Measurements from ENCODE around the gene ICAM2. TPM values are rescaled to one million over a fixed set of nuclear protein-coding genes. Genes with fewer than 3 reads are reported as not detected.

ICAM2 gene
- total RNA-seq, 1 experiment from 2014 or later = 0.33 TPM

GRCh38 chr17:64024781-64025731, 4.6 kb upstream of the ICAM2 start:
- Mint-ChIP-seq H3K9me3 (no peaks in the 10 kb centered on the region), H3K36me3 (no peaks in the 10 kb centered on the region), H3K27me3 (ENCODE audit: low read depth) (peaks cover 13% of the 10 kb centered on the region), H3K27ac (no peak overlapping the region), H3K4me3 (no peak overlapping the region), H3K4me1 (peaks cover 5% of the 10 kb centered on the region)
- no peak for ATAC-seq
- TF ChIP-seq, protein P1, sequence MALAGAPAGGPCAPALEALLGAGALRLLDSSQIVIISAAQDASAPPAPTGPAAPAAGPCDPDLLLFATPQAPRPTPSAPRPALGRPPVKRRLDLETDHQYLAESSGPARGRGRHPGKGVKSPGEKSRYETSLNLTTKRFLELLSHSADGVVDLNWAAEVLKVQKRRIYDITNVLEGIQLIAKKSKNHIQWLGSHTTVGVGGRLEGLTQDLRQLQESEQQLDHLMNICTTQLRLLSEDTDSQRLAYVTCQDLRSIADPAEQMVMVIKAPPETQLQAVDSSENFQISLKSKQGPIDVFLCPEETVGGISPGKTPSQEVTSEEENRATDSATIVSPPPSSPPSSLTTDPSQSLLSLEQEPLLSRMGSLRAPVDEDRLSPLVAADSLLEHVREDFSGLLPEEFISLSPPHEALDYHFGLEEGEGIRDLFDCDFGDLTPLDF (CRISPR knock-in tag; IDR thresholded peaks at IDR 0.05) = no peak
- TF ChIP-seq ATF1 (CRISPR knock-in tag; IDR thresholded peaks at IDR 0.05) (no peak), FOXK1 (CRISPR knock-in tag; IDR thresholded peaks at IDR 0.05) (no peak)
- POLR2A ChIA-PET = interaction anchor here (1.1 to 1.2 kb wide), 2 partner anchors 105 to 108 kb away, joined by 4 read pairs; partner anchors contain the start of gene ERN1
- DNase-seq (ENCODE audit: low spot score) = no peak
- CTCF ChIA-PET = interaction anchor here (0.5 to 9.4 kb wide), 62 partner anchors 8 to 779 kb away, joined by 3 to 380 read pairs (median 5); partner anchors contain the start of genes CD79B, CSHL1, ERN1 and GH1

- Mint-ChIP-seq H3K4me1 (peaks cover 8% of the 10 kb centered on the region), H3K9me3 (no peaks in the 10 kb centered on the region), H3K4me3 (no peak overlapping the region), H3K27me3 (ENCODE audit: low read depth) (peaks cover 13% of the 10 kb centered on the region), H3K27ac (no peak overlapping the region), H3K36me3 (no peaks in the 10 kb centered on the region)
- ChIA-PET POLR2A (no interaction called here), CTCF (interaction anchor here (0.9 to 9.4 kb wide), 9 partner anchors 12 to 112 kb away, joined by 5 to 380 read pairs (median 30); partner anchors contain the start of genes CSHL1, ERN1 and GH1)
- no peak for DNase-seq (ENCODE audit: low spot score)
- TF ChIP-seq, protein P2, sequence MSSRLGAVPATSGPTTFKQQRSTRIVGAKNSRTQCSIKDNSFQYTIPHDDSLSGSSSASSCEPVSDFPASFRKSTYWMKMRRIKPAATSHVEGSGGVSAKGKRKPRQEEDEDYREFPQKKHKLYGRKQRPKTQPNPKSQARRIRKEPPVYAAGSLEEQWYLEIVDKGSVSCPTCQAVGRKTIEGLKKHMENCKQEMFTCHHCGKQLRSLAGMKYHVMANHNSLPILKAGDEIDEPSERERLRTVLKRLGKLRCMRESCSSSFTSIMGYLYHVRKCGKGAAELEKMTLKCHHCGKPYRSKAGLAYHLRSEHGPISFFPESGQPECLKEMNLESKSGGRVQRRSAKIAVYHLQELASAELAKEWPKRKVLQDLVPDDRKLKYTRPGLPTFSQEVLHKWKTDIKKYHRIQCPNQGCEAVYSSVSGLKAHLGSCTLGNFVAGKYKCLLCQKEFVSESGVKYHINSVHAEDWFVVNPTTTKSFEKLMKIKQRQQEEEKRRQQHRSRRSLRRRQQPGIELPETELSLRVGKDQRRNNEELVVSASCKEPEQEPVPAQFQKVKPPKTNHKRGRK (CRISPR knock-in tag; IDR thresholded peaks at IDR 0.05; ENCODE audit: borderline replicate concordance) = no peak
- TF ChIP-seq SP1 (CRISPR knock-in tag; conservative IDR thresholded peaks at IDR 0.05) = no peak
- TF ChIP-seq, protein P3, sequence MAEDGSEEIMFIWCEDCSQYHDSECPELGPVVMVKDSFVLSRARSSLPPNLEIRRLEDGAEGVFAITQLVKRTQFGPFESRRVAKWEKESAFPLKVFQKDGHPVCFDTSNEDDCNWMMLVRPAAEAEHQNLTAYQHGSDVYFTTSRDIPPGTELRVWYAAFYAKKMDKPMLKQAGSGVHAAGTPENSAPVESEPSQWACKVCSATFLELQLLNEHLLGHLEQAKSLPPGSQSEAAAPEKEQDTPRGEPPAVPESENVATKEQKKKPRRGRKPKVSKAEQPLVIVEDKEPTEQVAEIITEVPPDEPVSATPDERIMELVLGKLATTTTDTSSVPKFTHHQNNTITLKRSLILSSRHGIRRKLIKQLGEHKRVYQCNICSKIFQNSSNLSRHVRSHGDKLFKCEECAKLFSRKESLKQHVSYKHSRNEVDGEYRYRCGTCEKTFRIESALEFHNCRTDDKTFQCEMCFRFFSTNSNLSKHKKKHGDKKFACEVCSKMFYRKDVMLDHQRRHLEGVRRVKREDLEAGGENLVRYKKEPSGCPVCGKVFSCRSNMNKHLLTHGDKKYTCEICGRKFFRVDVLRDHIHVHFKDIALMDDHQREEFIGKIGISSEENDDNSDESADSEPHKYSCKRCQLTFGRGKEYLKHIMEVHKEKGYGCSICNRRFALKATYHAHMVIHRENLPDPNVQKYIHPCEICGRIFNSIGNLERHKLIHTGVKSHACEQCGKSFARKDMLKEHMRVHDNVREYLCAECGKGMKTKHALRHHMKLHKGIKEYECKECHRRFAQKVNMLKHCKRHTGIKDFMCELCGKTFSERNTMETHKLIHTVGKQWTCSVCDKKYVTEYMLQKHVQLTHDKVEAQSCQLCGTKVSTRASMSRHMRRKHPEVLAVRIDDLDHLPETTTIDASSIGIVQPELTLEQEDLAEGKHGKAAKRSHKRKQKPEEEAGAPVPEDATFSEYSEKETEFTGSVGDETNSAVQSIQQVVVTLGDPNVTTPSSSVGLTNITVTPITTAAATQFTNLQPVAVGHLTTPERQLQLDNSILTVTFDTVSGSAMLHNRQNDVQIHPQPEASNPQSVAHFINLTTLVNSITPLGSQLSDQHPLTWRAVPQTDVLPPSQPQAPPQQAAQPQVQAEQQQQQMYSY (CRISPR knock-in tag; IDR thresholded peaks at IDR 0.05) = no peak
- TF ChIP-seq, protein P4, sequence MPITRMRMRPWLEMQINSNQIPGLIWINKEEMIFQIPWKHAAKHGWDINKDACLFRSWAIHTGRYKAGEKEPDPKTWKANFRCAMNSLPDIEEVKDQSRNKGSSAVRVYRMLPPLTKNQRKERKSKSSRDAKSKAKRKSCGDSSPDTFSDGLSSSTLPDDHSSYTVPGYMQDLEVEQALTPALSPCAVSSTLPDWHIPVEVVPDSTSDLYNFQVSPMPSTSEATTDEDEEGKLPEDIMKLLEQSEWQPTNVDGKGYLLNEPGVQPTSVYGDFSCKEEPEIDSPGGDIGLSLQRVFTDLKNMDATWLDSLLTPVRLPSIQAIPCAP (CRISPR knock-in tag; IDR thresholded peaks at IDR 0.05) = no peak
- TF ChIP-seq ATF3 (CRISPR knock-in tag; conservative IDR thresholded peaks at IDR 0.05) = no peak
- no peak for TF ChIP-seq JAZF1 (CRISPR knock-in tag; IDR thresholded peaks at IDR 0.05)
- TF ChIP-seq EMX1 (CRISPR knock-in tag; IDR thresholded peaks at IDR 0.05) = no peak
- ATAC-seq = no peak
Measured at GRCh38 chr17:64024215-64024654, 3.8 kb upstream of the ICAM2 start.

DNA sequence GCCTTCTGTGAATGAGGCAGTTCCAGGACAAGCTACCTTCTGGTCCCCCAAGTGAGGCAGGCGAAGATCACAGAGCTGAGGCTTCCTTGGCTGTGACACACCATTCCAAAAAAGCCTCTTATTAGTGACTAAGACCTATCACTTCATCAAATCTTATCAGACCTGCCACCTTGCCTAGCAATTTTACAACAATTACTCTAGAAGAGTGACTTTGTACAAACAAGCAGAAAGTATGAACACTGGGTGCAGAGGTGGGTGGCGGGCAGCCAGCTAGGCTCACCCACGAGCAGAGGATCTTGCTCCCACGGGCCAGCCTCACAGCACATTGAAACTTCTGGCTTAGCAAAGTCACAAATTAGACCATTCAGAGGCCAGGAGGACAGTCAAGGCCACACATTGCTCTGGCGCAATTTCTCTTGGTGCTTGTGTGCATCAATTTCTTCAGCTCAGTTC, 2.2 kb upstream of the ICAM2 start:
- Mint-ChIP-seq H3K27me3 (ENCODE audit: low read depth) (peaks cover 13% of the 10 kb centered on the region), H3K36me3 (no peaks in the 10 kb centered on the region), H3K4me1 (peaks cover 8% of the 10 kb centered on the region), H3K9me3 (peaks cover 2% of the 10 kb centered on the region), H3K27ac (no peak overlapping the region), H3K4me3 (no peak overlapping the region)
- DNase-seq (ENCODE audit: low spot score) (no peak), ATAC-seq (no peak)
- CTCF ChIA-PET = interaction anchor here (1.0 to 1.4 kb wide), 2 partner anchors 103 to 158 kb away, joined by 3 to 5 read pairs; partner anchors contain the start of gene GH1
- POLR2A ChIA-PET = interaction anchor here (0.6 kb wide), 1 partner anchor 105 kb away, joined by 3 read pairs; no protein-coding TSS in a partner anchor
- TF ChIP-seq ZNF423 (CRISPR knock-in tag; IDR thresholded peaks at IDR 0.05) (no peak), NFYB (CRISPR knock-in tag; conservative IDR thresholded peaks at IDR 0.05; ENCODE audit: low read depth) (no peak), SP1 (CRISPR knock-in tag; conservative IDR thresholded peaks at IDR 0.05) (no peak), GTF2I (CRISPR knock-in tag; conservative IDR thresholded peaks at IDR 0.05) (no peak)
- TF ChIP-seq, protein P5, sequence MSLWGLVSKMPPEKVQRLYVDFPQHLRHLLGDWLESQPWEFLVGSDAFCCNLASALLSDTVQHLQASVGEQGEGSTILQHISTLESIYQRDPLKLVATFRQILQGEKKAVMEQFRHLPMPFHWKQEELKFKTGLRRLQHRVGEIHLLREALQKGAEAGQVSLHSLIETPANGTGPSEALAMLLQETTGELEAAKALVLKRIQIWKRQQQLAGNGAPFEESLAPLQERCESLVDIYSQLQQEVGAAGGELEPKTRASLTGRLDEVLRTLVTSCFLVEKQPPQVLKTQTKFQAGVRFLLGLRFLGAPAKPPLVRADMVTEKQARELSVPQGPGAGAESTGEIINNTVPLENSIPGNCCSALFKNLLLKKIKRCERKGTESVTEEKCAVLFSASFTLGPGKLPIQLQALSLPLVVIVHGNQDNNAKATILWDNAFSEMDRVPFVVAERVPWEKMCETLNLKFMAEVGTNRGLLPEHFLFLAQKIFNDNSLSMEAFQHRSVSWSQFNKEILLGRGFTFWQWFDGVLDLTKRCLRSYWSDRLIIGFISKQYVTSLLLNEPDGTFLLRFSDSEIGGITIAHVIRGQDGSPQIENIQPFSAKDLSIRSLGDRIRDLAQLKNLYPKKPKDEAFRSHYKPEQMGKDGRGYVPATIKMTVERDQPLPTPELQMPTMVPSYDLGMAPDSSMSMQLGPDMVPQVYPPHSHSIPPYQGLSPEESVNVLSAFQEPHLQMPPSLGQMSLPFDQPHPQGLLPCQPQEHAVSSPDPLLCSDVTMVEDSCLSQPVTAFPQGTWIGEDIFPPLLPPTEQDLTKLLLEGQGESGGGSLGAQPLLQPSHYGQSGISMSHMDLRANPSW (CRISPR knock-in tag; conservative IDR thresholded peaks at IDR 0.05; ENCODE audit: low read depth) = no peak
- TF ChIP-seq, protein P6, sequence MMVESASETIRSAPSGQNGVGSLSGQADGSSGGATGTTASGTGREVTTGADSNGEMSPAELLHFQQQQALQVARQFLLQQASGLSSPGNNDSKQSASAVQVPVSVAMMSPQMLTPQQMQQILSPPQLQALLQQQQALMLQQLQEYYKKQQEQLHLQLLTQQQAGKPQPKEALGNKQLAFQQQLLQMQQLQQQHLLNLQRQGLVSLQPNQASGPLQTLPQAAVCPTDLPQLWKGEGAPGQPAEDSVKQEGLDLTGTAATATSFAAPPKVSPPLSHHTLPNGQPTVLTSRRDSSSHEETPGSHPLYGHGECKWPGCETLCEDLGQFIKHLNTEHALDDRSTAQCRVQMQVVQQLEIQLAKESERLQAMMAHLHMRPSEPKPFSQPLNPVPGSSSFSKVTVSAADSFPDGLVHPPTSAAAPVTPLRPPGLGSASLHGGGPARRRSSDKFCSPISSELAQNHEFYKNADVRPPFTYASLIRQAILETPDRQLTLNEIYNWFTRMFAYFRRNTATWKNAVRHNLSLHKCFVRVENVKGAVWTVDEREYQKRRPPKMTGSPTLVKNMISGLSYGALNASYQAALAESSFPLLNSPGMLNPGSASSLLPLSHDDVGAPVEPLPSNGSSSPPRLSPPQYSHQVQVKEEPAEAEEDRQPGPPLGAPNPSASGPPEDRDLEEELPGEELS (CRISPR knock-in tag; IDR thresholded peaks at IDR 0.05) = no peak
